SK-N-SH (cell line): Measurements from ENCODE around the gene VPS33B. TPM values are rescaled to one million over a fixed set of nuclear protein-coding genes. Genes with fewer than 3 reads are reported as not detected.

Experiments
- CTCF ChIA-PET: fragments of 300-600, 350-600 bp; formaldehyde crosslinking; extraction: SDS; loops from one replicate; lab custom pipeline; 2021; lab: Yijun Ruan, JAX
- POLR2A ChIA-PET: fragments of 350-600 bp; sonication (Branson Sonifier 250); formaldehyde crosslinking; extraction: SDS; loops from one replicate; lab custom pipeline; 2020; ENCODE audit warnings: antibody characterized with exemption, inconsistent platforms; lab: Yijun Ruan, JAX
- DNase-seq: peaks from one replicate; pipeline ENCODE4 v3.0.0; 2012
- H2AFZ ChIP-seq: fragments of 200-600 bp; sonication (generic); 2 replicates; pipeline ENCODE4 v1.8.1; 2016; ENCODE audit warnings: antibody characterized with exemption, mild to moderate bottlenecking, low read depth
- H3F3A ChIP-seq: fragments of 200-600 bp; sonication (generic); replicated peaks from 2 replicates; pipeline ENCODE3; 2016; ENCODE audit warnings: antibody characterized with exemption, mild to moderate bottlenecking; ENCODE audit not compliant: insufficient read depth
- H3K27ac ChIP-seq, 2 experiments: fragments of 200-500 bp in 1 of 2; fragments of 200-600 bp in 1 of 2; sonication (Bioruptor generic) in 1 of 2; sonication (generic), shearing (Covaris generic) in 1 of 2; 2 replicates each; pipeline versions ENCODE4 v1.5.1 to v1.6.1; 2014 to 2016; ENCODE audit warnings: low read depth in 2 of 2, inconsistent platforms in 1 of 2, low read length in 1 of 2, mild to moderate bottlenecking in 1 of 2, mixed read lengths in 1 of 2
- H3K27me3 ChIP-seq: fragments of 200-600 bp; sonication (generic), shearing (Covaris generic); 2 replicates; pipeline ENCODE4 v1.6.1; 2016; ENCODE audit warnings: mixed run types; ENCODE audit not compliant: insufficient read depth
- H3K36me3 ChIP-seq, 2 experiments: fragments of 200-500 bp in 1 of 2; fragments of 200-600 bp in 1 of 2; sonication (Bioruptor generic) in 1 of 2; sonication (generic) in 1 of 2; replicated peaks in 1 of 2; 2 replicates each; pipeline versions ENCODE3 to v1.5.1; 2014 to 2016; ENCODE audit warnings: low read length in 1 of 2, mild to moderate bottlenecking in 1 of 2; ENCODE audit not compliant: insufficient read depth in 2 of 2, control insufficient read depth in 1 of 2
- H3K4me1 ChIP-seq, 2 experiments: fragments of 200-500 bp in 1 of 2; fragments of 200-600 bp in 1 of 2; sonication (Bioruptor generic) in 1 of 2; sonication (generic), shearing (Covaris generic) in 1 of 2; 2 replicates each; pipeline versions ENCODE4 v1.5.1 to v1.6.1; 2014 to 2016; ENCODE audit warnings: low read depth in 1 of 2, low read length in 1 of 2, mixed run types in 1 of 2; ENCODE audit not compliant: insufficient read depth in 2 of 2, control insufficient read depth in 1 of 2
- H3K4me2 ChIP-seq: fragments of 200-600 bp; sonication (generic), shearing (Covaris generic); 2 replicates; pipeline ENCODE4 v1.6.1; 2017; ENCODE audit warnings: mixed run types
- H3K4me3 ChIP-seq, 2 experiments: fragments of 200-500 bp in 1 of 2; fragments of 200-600 bp in 1 of 2; sonication (Bioruptor generic) in 1 of 2; sonication (generic), shearing (Covaris generic) in 1 of 2; 2 replicates each; pipeline versions ENCODE4 v1.5.1 to v1.8.1; 2014 to 2016; ENCODE audit warnings: low read depth in 2 of 2, inconsistent platforms in 1 of 2, low read length in 1 of 2, mild to moderate bottlenecking in 1 of 2, mixed read lengths in 1 of 2, moderate library complexity in 1 of 2
- H3K79me2 ChIP-seq: fragments of 200-600 bp; sonication (generic); 2 replicates; pipeline ENCODE4 v1.8.1; 2017; ENCODE audit warnings: mild to moderate bottlenecking; ENCODE audit not compliant: insufficient read depth
- H3K9ac ChIP-seq: fragments of 200-600 bp; sonication (generic); 2 replicates; pipeline ENCODE4 v1.6.1; 2017; ENCODE audit warnings: mixed run types
- H3K9me2 ChIP-seq: fragments of 200-600 bp; sonication (generic); 2 replicates; pipeline ENCODE4 v1.6.1; 2017; ENCODE audit warnings: mixed run types
- H3K9me3 ChIP-seq: fragments of 200-600 bp; sonication (generic); 2 replicates; pipeline ENCODE4 v1.6.1; 2017; ENCODE audit warnings: mixed run types, mild to moderate bottlenecking, moderate library complexity
- H4K20me1 ChIP-seq: fragments of 200-600 bp; sonication (generic); 2 replicates; pipeline ENCODE4 v1.6.1; 2017; ENCODE audit warnings: mild to moderate bottlenecking, mixed run types; ENCODE audit not compliant: insufficient read depth
- CTCF ChIP-seq: fragments of 200-600 bp; sonication (generic); IDR thresholded peaks from 2 replicates; pipeline ENCODE4 v1.6.1; 2017; ENCODE audit warnings: antibody characterized with exemption, mild to moderate bottlenecking, moderate library complexity
- ELF1 ChIP-seq: IDR thresholded peaks from 2 replicates; pipeline ENCODE4 v1.4.0; 2012
- GABPA ChIP-seq: IDR thresholded peaks from 2 replicates; pipeline ENCODE4 v1.4.0; 2012; ENCODE audit warnings: low read depth, mild to moderate bottlenecking
- GATA2 ChIP-seq: sonication (generic); formaldehyde crosslinking; IDR thresholded peaks from 2 replicates; pipeline ENCODE4 v1.5.0; 2020; ENCODE audit warnings: mild to moderate bottlenecking, missing genetic modification reagents
- IRF3 ChIP-seq: fragments of 150-350 bp; IDR thresholded peaks from 2 replicates; pipeline ENCODE4 v1.6.1; 2016; ENCODE audit warnings: mild to moderate bottlenecking, low read depth, low read length
- JUND ChIP-seq: IDR thresholded peaks from 2 replicates; pipeline ENCODE4 v1.4.0; 2012
- MAX ChIP-seq: IDR thresholded peaks from 2 replicates; pipeline ENCODE4 v1.4.0; 2012; ENCODE audit warnings: low read depth
- MEF2A ChIP-seq: IDR thresholded peaks from 2 replicates; pipeline ENCODE4 v1.4.0; 2012; ENCODE audit warnings: low read depth, borderline replicate concordance
- MXI1 ChIP-seq: IDR thresholded peaks from 2 replicates; pipeline ENCODE4 v1.6.1; 2012; ENCODE audit warnings: mild to moderate bottlenecking, low read depth, low read length, improper control_type of control experiment
- NRF1 ChIP-seq: IDR thresholded peaks from 2 replicates; pipeline ENCODE4 v1.6.1; 2012; ENCODE audit warnings: low read depth, mild to moderate bottlenecking, low read length
- RFX5 ChIP-seq: IDR thresholded peaks from 2 replicates; pipeline ENCODE4 v1.6.1; 2012; ENCODE audit warnings: mild to moderate bottlenecking, improper control_type of control experiment, low read length
- TAF1 ChIP-seq: IDR thresholded peaks from 2 replicates; pipeline ENCODE4 v1.6.1; 2012; ENCODE audit warnings: low read depth, mild to moderate bottlenecking, low read length, moderate library complexity, borderline replicate concordance
- TEAD4 ChIP-seq: IDR thresholded peaks from 2 replicates; pipeline ENCODE4 v1.4.0; 2012; ENCODE audit warnings: mild to moderate bottlenecking, borderline replicate concordance; ENCODE audit not compliant: insufficient read depth
- YY1 ChIP-seq: IDR thresholded peaks from 2 replicates; pipeline ENCODE4 v1.4.0; 2012; ENCODE audit warnings: low read depth, mild to moderate bottlenecking
- ZBTB33 ChIP-seq: IDR thresholded peaks from 2 replicates; pipeline ENCODE4 v1.4.0; 2012; ENCODE audit warnings: low read depth, borderline replicate concordance
- WGBS: methylation state at CpG from one replicate; pipeline ENCODE4 v1.1.6; 2017; ENCODE audit warnings: low lambda C conversion rate; 5-methylcytosine and 5-hydroxymethylcytosine counted together
- polyA plus RNA-seq, 3 experiments: library from polyadenylated mRNA; depleted of rRNA; stranded (reverse); fragments of >200 nt; gene quantifications; 2 replicates each; pipeline ENCODE4 v1.2.3, GENCODE V29; 2012

Gene VPS33B
- polyA plus RNA-seq, 1 of the 3 experiments (the other 2 are of a cell fraction): 16.6 TPM

GRCh38 chr15:91050128-91050455 lies 27.7 kb upstream of the VPS33B start:
- no peak for TF ChIP-seq JUND
- no peak for TF ChIP-seq IRF3
- no peak for TF ChIP-seq YY1
- no peak for TF ChIP-seq MXI1
- no peak for TF ChIP-seq GATA2
- no peak for TF ChIP-seq RFX5
- TF ChIP-seq MEF2A: no peak
- TF ChIP-seq NRF1: no peak
- no peak for TF ChIP-seq GABPA
- no peak for TF ChIP-seq MAX
- no peak for TF ChIP-seq TEAD4
- TF ChIP-seq TAF1: no peak
- no peak for TF ChIP-seq ELF1
- TF ChIP-seq ZBTB33: no peak
- TF ChIP-seq CTCF: no peak
- POLR2A ChIA-PET: interaction anchor here (0.6 to 1.4 kb wide), 3 partner anchors 27 to 95 kb away, joined by 3 to 5 read pairs (median 4); partner anchors contain the start of genes RCCD1 and VPS33B
- H3K27me3 ChIP-seq: peaks cover 12% of the 10 kb centered on the region; the same call in 1 of the 2 replicates
- no peaks in the 10 kb centered on the region for H3K36me3 ChIP-seq
- no peak for DNase-seq
- 0 out of 2 replicates have a peak overlapping the region, but pooled peaks have one; percentile 19 for H2AFZ ChIP-seq
- H3K27ac ChIP-seq: no peak overlapping the region
- H3K9ac ChIP-seq: no peak overlapping the region
- 57% methylated on average over 4 of the region's 4 CpGs for WGBS
- peak overlapping the region in 1 of 2 experiments; percentile 11; a peak in 1 of 4 replicates for H3K4me3 ChIP-seq
- no peak overlapping the region for H3K4me2 ChIP-seq
- CTCF ChIA-PET: interaction anchor here (0.6 to 10.6 kb wide), 36 partner anchors 9 to 223 kb away, joined by 3 to 186 read pairs (median 5); partner anchors contain the start of genes HDDC3, MAN2A2, RCCD1 and UNC45A
- H4K20me1 ChIP-seq: no peaks in the 10 kb centered on the region
- peaks cover 0 to 2% of the 10 kb centered on the region in 2 experiments; a peak in 1 of 4 replicates for H3K4me1 ChIP-seq
- no peaks in the 10 kb centered on the region for H3K79me2 ChIP-seq
- no peaks in the 10 kb centered on the region for H3K9me3 ChIP-seq
- no peaks in the 10 kb centered on the region for H3K9me2 ChIP-seq
- H3F3A ChIP-seq: no peaks in the 10 kb centered on the region
